ENCODE measurements around the gene AMOTL2. TPM values are rescaled to one million over a fixed set of nuclear protein-coding genes. Genes with fewer than 3 reads are reported as not detected.

Gene AMOTL2
- total and polyA plus RNA-seq, 4 donors, result 54.7 to 82.9 (median 73.3) TPM

DNA sequence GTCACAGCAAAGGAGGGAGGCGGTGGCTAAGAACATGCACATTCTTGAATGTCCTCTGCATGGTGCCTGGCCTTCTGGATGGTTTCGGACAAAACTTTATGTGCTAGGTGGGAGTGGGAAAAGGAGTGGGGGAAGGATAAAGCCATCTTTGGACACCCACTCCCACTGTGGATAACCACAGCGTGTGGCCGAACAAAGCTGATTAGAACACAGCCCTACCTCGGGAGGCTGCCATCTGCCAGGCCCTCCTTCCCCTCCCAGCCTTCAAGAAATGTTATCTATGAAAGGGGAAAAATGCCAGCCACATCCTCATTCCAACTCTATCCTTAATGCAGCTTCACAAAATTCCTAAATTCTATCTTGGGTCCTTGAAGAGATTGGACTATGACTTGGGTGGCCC is 18.8 kb downstream of the AMOTL2 start:
- DNase-seq (ENCODE audit: low read depth in 4 of 6, low spot score in 6 of 6), result no peak
- no peaks in the 10 kb centered on the region for H3K27me3 ChIP-seq (ENCODE audit: control insufficient read depth, insufficient read depth, low read length)
- H3K27ac ChIP-seq (ENCODE audit: low read depth, low read length), result peak overlapping the region; percentile 26
- peaks cover 47% of the 10 kb centered on the region for H3K4me1 ChIP-seq (ENCODE audit: control insufficient read depth, insufficient read depth, low read length)
- H3K4me3 ChIP-seq (ENCODE audit: low read depth, low read length), result no peak overlapping the region
- H3K36me3 ChIP-seq (ENCODE audit: control insufficient read depth, insufficient read depth, low read length), result peaks cover 78% of the 10 kb centered on the region
- WGBS (ENCODE audit: insufficient coverage), result 100% methylated on average over 1 of the region's 5 CpGs
- no peaks in the 10 kb centered on the region for H3K9me3 ChIP-seq (ENCODE audit: control insufficient read depth, insufficient read depth, low read length)

DNA sequence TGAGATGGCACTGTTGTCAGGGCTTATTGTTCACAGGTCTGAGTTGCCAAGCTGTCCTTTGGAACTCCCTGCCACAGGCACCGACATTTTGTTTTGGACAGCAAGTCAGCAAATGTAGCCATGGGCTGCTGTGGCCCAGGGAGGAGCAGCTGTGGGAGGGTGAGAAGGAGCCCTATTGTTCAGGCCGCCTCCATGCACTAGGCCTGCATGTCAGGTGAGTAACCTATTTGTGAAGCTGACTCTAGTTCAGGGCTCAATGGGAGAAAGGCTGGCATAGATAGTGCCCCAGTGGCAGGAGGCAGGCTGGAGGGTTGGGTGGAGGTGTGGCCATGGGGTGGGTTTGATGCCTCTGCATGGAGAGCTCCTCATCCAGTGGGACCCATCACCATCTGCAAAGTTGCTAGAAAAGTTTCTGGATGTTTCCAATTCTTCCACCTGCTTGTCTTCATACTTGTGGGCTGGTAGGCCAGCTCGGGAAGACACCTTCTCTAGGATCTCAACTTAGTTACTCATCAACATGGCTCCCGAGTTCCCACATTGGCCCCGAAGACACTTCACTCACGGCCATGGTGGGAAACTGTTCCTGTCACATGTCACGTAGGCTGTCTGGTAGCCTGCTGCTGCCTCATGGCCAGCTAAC is 19.5 kb downstream of the AMOTL2 start:
- Histone ChIP-seq H3K27me3 (ENCODE audit: control insufficient read depth, insufficient read depth, low read length) (no peaks in the 10 kb centered on the region), H3K9me3 (ENCODE audit: control insufficient read depth, insufficient read depth, low read length) (no peaks in the 10 kb centered on the region), H3K4me1 (ENCODE audit: control insufficient read depth, insufficient read depth, low read length) (peaks cover 41% of the 10 kb centered on the region), H3K27ac (ENCODE audit: low read depth, low read length) (no peak overlapping the region), H3K4me3 (ENCODE audit: low read depth, low read length) (no peak overlapping the region), H3K36me3 (ENCODE audit: control insufficient read depth, insufficient read depth, low read length) (peaks cover 72% of the 10 kb centered on the region)
- WGBS (ENCODE audit: insufficient coverage), result 89% methylated on average over 7 of the region's 7 CpGs
- DNase-seq (ENCODE audit: low read depth in 4 of 6, low spot score in 6 of 6), result no peak

DNA sequence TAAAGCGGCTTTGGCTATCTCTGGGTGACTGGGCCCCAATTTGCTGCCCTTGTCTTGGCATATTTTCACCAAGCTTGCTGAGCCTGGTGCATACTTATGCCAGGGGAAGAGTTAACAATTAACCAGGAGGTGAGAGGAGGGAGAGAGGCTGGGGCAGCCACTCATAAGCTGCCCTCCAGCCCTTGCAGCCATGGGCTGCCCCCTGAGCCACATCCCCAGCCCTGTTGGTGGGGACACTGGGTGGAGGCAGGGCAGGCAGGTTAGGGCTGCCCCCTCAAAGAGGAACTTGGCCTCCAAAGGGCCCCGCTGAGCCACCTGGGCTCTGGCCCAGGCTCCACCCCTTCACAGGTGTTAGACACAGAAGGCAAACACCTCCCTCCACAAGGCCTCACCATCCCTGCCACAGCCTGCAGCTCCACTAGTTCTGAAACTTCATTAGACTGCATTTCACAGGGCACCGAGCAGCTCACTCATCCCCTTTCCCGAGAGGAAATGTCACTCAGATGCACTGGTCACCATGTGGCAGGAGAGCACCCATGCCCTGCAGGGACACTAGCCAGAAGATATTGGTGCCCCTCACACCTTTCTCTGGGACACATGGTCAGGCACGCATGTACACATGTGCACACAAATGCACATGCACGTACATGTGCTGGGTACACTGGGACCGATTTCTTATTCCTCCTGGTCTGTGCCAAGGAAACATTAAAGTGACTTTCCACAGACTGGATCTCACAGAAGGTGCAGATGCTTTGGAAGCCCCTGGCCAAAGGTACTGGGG is 20.2 kb downstream of the AMOTL2 start:
- Histone ChIP-seq H3K4me3 (ENCODE audit: low read depth, low read length) (no peak overlapping the region), H3K9me3 (ENCODE audit: control insufficient read depth, insufficient read depth, low read length) (no peaks in the 10 kb centered on the region), H3K27ac (ENCODE audit: low read depth, low read length) (no peak overlapping the region), H3K36me3 (ENCODE audit: control insufficient read depth, insufficient read depth, low read length) (peaks cover 65% of the 10 kb centered on the region), H3K4me1 (ENCODE audit: control insufficient read depth, insufficient read depth, low read length) (peaks cover 34% of the 10 kb centered on the region), H3K27me3 (ENCODE audit: control insufficient read depth, insufficient read depth, low read length) (no peaks in the 10 kb centered on the region)
- WGBS (ENCODE audit: insufficient coverage), result 88% methylated on average over 7 of the region's 7 CpGs
- DNase-seq (ENCODE audit: low read depth in 4 of 6, low spot score in 6 of 6), result no peak

DNA sequence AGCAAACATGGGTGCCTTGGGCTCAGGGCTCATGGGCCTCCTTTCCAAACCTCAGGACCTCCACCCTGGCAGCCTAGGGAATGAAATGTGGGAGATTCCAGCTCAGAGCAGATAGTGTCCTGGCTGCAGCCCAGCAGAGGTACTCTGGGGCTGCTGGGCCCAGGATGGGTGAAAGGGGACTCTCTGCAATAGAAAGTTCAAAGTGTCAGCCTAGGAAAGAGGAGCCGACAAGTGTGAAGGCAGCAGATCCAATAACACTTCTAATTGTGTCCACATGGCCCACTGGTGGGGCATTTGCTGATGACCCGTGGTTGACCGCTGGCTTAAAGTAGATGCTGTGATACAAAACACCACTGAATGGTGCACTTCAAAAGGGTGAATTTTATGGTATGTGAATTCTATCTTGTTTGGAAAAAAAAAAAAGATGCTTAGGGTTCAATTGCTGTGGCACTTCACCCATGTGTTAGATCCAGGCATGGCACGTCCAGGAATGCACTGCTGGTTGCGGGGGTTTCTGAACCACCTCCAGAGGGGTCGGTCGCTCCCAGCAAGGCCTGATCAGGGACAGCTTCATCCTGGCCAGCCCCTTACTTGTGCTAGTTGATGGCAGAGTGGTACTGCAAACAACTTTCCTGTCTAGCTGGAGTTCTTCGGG is 20.9 kb downstream of the AMOTL2 start:
- no peak overlapping the region for H3K27ac ChIP-seq (ENCODE audit: low read depth, low read length)
- H3K9me3 ChIP-seq (ENCODE audit: control insufficient read depth, insufficient read depth, low read length), result no peaks in the 10 kb centered on the region
- WGBS (ENCODE audit: insufficient coverage), result 75% methylated on average over 4 of the region's 8 CpGs
- DNase-seq (ENCODE audit: low read depth in 4 of 6, low spot score in 6 of 6), result no peak
- H3K4me1 ChIP-seq (ENCODE audit: control insufficient read depth, insufficient read depth, low read length), result peaks cover 27% of the 10 kb centered on the region
- no peaks in the 10 kb centered on the region for H3K27me3 ChIP-seq (ENCODE audit: control insufficient read depth, insufficient read depth, low read length)
- H3K36me3 ChIP-seq (ENCODE audit: control insufficient read depth, insufficient read depth, low read length), result peaks cover 63% of the 10 kb centered on the region
- H3K4me3 ChIP-seq (ENCODE audit: low read depth, low read length), result no peak overlapping the region

DNA sequence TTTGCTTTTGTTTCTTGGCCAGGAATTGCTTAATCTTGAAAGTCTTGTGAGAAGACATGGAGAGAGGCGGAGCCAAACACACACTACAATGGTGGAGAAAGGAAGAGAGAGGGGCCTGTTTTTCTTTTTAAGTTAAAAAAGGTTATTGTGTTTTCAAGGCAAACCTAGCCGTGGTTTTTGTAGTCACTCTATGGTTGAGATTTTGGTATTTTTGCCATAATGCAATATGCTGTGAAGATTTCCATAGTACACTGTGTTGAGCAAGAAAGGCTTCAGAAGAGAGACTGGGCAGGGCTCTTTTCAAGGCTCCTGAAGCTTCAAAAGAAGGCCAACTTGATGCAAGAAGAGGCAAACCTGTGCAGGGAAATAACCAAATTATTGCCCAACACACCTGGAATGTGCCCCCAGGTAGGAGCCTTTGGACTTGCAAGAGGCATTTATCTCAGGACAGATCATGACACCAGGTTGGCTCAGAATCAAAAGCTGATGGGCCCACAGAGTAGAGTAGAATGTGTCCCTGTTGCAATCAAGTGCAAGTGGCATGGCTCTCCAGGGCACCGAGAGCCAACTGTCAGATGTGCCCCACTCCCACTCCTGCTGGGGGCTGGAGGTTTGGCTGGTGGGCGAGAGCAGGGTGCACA is 22.1 kb downstream of the AMOTL2 start:
- Histone ChIP-seq H3K4me1 (ENCODE audit: control insufficient read depth, insufficient read depth, low read length) (peaks cover 17% of the 10 kb centered on the region), H3K36me3 (ENCODE audit: control insufficient read depth, insufficient read depth, low read length) (peaks cover 52% of the 10 kb centered on the region), H3K27ac (ENCODE audit: low read depth, low read length) (no peak overlapping the region), H3K27me3 (ENCODE audit: control insufficient read depth, insufficient read depth, low read length) (no peaks in the 10 kb centered on the region), H3K9me3 (ENCODE audit: control insufficient read depth, insufficient read depth, low read length) (no peaks in the 10 kb centered on the region), H3K4me3 (ENCODE audit: low read depth, low read length) (no peak overlapping the region)
- 55% methylated on average over 1 of the region's 4 CpGs for WGBS (ENCODE audit: insufficient coverage)
- no peak for DNase-seq (ENCODE audit: low read depth in 4 of 6, low spot score in 6 of 6)

DNA sequence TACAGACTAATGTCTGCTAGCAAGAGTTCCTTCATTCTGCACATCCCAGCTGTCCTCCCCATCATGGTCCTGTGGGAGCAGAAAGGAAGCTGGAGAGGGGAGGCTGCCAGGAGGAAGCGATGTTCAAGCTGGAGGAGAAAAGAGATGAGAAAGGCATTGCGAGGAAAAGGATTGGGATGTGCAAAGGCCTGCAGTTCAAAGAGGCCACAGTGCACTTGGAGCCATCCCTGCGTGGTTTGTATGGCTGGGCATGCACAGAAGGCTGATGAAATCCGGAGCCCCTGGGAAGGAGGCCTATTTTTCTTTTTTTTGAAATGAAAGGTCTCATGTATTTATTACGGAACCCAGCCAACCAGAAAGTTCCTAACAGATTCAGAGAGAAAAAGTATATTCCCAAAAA is 22.8 kb downstream of the AMOTL2 start:
- no peak for DNase-seq (ENCODE audit: low read depth in 4 of 6, low spot score in 6 of 6)
- H3K9me3 ChIP-seq (ENCODE audit: control insufficient read depth, insufficient read depth, low read length), result peaks cover 6% of the 10 kb centered on the region
- peaks cover 11% of the 10 kb centered on the region for H3K4me1 ChIP-seq (ENCODE audit: control insufficient read depth, insufficient read depth, low read length)
- peaks cover 45% of the 10 kb centered on the region for H3K36me3 ChIP-seq (ENCODE audit: control insufficient read depth, insufficient read depth, low read length)
- 93% methylated on average over 3 of the region's 5 CpGs for WGBS (ENCODE audit: insufficient coverage)
- H3K27me3 ChIP-seq (ENCODE audit: control insufficient read depth, insufficient read depth, low read length), result no peaks in the 10 kb centered on the region
- no peak overlapping the region for H3K4me3 ChIP-seq (ENCODE audit: low read depth, low read length)
- H3K27ac ChIP-seq (ENCODE audit: low read depth, low read length), result no peak overlapping the region

DNA sequence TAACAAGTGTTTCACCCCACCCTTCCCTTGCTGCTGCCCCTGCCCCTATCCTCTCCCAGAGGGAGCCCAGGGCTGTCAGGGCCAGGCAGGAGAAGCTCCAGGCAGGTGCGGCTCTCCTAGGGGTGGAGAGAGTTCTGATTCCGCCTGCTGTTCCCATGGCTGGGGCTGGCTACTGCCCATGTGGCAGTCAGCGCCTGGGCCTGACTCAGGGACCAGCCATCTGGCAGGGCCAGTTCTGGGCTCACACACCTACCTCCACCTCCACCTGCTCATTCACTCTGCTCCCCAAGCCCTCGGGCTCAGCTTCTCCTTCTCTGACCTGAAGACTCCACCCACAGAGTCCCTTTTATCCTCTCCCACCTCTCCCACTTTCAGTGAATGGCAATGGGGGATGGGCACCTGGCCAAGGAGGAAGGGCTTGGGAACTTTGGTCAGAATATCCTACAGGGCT is 23.4 kb downstream of the AMOTL2 start:
- Histone ChIP-seq H3K36me3 (ENCODE audit: control insufficient read depth, insufficient read depth, low read length) (peaks cover 41% of the 10 kb centered on the region), H3K4me3 (ENCODE audit: low read depth, low read length) (no peak overlapping the region), H3K27me3 (ENCODE audit: control insufficient read depth, insufficient read depth, low read length) (no peaks in the 10 kb centered on the region), H3K4me1 (ENCODE audit: control insufficient read depth, insufficient read depth, low read length) (peaks cover 10% of the 10 kb centered on the region), H3K9me3 (ENCODE audit: control insufficient read depth, insufficient read depth, low read length) (peaks cover 6% of the 10 kb centered on the region), H3K27ac (ENCODE audit: low read depth, low read length) (no peak overlapping the region)
- 80% methylated on average over 4 of the region's 4 CpGs for WGBS (ENCODE audit: insufficient coverage)
- no peak for DNase-seq (ENCODE audit: low read depth in 4 of 6, low spot score in 6 of 6)

DNA sequence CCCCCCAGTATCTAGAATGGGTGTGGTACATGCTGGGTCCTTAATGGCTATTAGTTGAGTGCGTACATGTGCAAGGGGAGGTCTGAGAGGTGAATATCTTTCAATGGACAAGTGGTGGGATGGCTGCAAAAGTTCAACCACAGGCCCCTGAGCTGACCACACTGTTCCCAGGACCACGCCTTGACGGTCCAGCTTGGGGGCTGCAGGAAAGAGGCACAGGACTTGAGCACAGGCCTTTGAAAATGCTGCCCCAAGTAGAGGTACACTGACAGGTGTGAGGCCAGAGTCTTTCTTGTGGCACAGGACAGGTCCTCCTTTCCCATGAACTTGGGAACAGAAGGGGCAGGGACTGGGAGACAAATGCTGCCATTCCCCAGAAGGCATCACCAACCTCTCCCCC is 24.0 kb downstream of the AMOTL2 start:
- WGBS (ENCODE audit: insufficient coverage), result 96% methylated on average over 3 of the region's 3 CpGs
- H3K27ac ChIP-seq (ENCODE audit: low read depth, low read length), result no peak overlapping the region
- peaks cover 10% of the 10 kb centered on the region for H3K4me1 ChIP-seq (ENCODE audit: control insufficient read depth, insufficient read depth, low read length)
- peaks cover 6% of the 10 kb centered on the region for H3K9me3 ChIP-seq (ENCODE audit: control insufficient read depth, insufficient read depth, low read length)
- H3K27me3 ChIP-seq (ENCODE audit: control insufficient read depth, insufficient read depth, low read length), result no peaks in the 10 kb centered on the region
- H3K4me3 ChIP-seq (ENCODE audit: low read depth, low read length), result no peak overlapping the region
- peaks cover 40% of the 10 kb centered on the region for H3K36me3 ChIP-seq (ENCODE audit: control insufficient read depth, insufficient read depth, low read length)
- no peak for DNase-seq (ENCODE audit: low read depth in 4 of 6, low spot score in 6 of 6)

DNA sequence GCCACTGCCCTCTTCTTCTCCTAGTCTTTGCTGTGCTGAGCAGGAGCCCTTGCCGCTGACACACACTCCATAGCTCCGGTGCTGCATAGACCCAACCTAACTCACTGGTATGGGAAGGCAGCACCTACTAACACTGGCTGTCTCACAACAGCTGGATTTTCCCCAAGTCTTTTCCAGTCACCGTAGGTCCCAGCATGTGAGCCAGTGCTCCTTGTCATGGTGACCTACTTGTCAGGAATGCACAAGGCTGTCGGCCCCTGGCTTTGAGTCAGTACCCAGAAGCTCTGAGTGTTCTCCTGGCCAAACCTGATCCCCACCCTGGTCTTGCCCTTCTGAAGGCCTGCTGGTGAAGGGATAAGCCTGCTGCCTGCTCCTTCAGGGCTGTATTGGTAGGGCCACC is 25.7 kb downstream of the AMOTL2 start:
- Histone ChIP-seq H3K27me3 (ENCODE audit: control insufficient read depth, insufficient read depth, low read length) (no peaks in the 10 kb centered on the region), H3K9me3 (ENCODE audit: control insufficient read depth, insufficient read depth, low read length) (peaks cover 6% of the 10 kb centered on the region), H3K4me1 (ENCODE audit: control insufficient read depth, insufficient read depth, low read length) (no peaks in the 10 kb centered on the region), H3K27ac (ENCODE audit: low read depth, low read length) (no peak overlapping the region), H3K36me3 (ENCODE audit: control insufficient read depth, insufficient read depth, low read length) (peaks cover 23% of the 10 kb centered on the region), H3K4me3 (ENCODE audit: low read depth, low read length) (no peak overlapping the region)
- WGBS (ENCODE audit: insufficient coverage), result 84% methylated on average over 4 of the region's 4 CpGs
- DNase-seq (ENCODE audit: low read depth in 4 of 6, low spot score in 6 of 6), result no peak

Data from spinal cord (tissue), 10 donors.